GM12864 (cell line): ENCODE measurements around the gene ZNF697.

Source experiments
- DNase-seq: peaks from one replicate; pipeline ENCODE4 v3.0.0-alpha.2; 2011; ENCODE audit warnings: low read depth
- H3K4me3 ChIP-seq: 2 replicates; pipeline ENCODE4 v1.5.1; 2011; ENCODE audit warnings: mild to moderate bottlenecking, low read depth, low read length, control low read depth
- CTCF ChIP-seq: IDR thresholded peaks from 2 replicates; pipeline ENCODE4 v1.5.1; 2011; ENCODE audit warnings: low read depth, mild to moderate bottlenecking, moderate library complexity, low read length, control low read depth, inconsistent platforms; ENCODE audit errors: missing control alignments

The ZNF697 gene

GRCh38 chr1:119653135-119653838 lies 5.2 kb upstream of the ZNF697 start:
- TF ChIP-seq CTCF = no peak
- DNase-seq = no peak
- no peak overlapping the region for H3K4me3 ChIP-seq

DNA sequence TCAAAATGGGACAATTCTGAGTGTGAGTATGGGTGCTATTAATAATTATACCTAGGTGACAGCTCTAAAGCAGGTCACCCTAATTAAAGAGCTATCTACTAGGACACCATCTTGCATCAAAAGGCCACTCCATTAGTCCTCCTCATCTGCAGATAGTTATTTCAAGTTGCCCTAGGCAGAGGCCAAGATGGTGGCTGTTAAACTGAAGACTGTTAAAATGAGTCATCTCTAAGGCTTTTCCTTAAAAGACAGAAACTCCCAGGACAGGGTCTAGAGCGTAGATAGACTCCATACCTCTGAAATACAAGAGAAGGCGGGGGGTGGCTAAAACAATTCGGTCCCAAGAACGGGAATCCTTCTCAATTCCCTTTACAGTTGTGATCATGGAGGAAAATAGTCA lies 4.5 kb upstream of the ZNF697 start:
- H3K4me3 ChIP-seq = no peak overlapping the region
- DNase-seq = no peak
- TF ChIP-seq CTCF = no peak

DNA sequence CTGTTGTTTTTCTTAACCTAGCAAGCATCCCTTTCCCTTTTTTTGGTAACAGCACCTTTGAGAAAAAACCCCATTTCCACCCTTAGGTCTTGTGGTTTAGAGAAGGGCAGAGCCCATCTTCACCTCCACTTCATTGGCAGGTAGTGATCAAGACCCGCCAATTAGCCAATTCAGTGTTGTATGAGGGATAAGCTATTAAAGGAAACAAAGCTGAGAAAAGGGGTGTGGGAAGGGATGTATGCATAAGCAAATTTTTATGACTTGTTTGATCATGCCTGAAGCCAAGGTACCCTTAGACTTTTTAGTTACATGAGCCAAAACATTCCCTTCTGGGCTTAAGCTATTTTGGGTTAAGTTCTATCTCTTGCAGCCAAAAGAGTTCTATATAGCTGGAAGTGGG lies 3.6 kb upstream of the ZNF697 start:
- no peak for TF ChIP-seq CTCF
- H3K4me3 ChIP-seq = no peak overlapping the region
- DNase-seq = no peak

DNA sequence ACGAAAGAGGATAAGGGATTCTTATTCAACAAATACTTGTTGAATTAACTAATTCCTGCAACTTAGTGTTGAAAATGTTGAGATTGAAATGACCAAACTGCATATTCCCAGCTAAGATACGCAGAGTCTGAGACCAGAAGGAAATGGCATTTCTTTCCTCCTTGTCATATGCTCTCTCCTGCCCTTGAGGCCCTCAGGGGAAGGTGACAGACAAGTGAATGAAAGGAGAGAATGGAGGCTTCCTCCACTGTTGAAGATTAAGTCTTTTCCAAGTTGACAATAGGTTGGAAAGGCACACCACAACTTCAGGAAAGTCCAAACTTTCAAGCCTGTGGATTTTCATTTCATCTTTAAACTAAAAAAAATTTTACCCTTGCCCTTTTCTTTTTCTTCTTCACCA lies 3.1 kb upstream of the ZNF697 start:
- no peak for TF ChIP-seq CTCF
- no peak for DNase-seq
- no peak overlapping the region for H3K4me3 ChIP-seq

DNA sequence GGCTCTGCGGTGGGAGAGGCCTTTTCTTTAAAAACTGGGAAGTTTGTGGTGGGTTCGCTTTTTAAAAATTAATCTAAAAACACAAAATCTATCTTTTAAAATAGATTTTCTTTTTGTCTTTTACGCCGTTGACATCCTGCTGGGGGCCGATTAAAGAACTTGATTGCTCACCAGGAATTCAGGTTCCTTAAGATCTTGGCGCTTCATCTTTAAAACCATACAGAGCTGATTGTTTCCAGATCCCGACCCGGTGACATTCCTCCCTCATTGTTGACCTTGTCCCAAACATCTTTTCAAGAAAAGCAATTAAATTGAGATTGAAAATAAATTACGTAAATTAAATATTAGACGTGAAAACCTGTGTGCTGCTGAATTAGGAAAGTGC lies 546 bp upstream of the ZNF697 start:
- peak overlapping the region; percentile 75 for H3K4me3 ChIP-seq
- TF ChIP-seq CTCF = no peak
- no peak for DNase-seq

DNA sequence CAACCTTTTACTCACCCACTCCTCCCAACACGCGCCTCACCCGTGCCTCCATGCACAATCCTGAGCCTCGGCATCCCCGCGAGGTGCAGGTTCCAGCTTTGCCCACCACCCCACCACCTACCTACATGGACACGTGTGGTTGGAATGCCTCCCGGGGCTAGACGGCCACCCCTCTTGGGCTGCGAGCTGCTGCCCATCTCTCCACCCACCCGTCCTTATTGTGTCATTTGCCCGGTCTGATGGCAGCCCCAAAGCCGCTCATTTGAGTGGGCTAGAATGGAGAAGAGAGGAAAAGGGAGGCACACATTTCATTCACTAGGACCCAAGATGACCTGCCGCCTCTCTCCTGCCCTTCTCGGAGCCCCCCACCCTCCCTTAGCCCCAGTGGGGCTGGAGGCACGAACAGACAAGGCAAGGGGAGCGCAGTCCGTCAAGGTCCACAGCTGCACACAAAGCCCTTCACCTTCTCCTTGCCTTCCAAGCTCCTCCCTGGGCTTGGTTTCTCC lies 785 bp downstream of the ZNF697 start:
- no peak for DNase-seq
- peak overlapping the region; percentile 75 for H3K4me3 ChIP-seq
- no peak for TF ChIP-seq CTCF

GRCh38 chr1:119646521-119647227 lies 1.4 kb downstream of the ZNF697 start:
- no peak for TF ChIP-seq CTCF
- DNase-seq = no peak
- peak overlapping the region; percentile 75; the same call in 1 of the 2 replicates for H3K4me3 ChIP-seq
